GM12892 (cell line): ENCODE measurements around the gene NAALADL2.

Source experiments
- POLR2A ChIP-seq: IDR thresholded peaks from 2 replicates; pipeline ENCODE4 v1.6.1; 2011; ENCODE audit warnings: low read depth, low read length, control low read depth
- POLR2AphosphoS5 ChIP-seq: IDR thresholded peaks from 2 replicates; pipeline ENCODE4 v1.6.1; 2011; ENCODE audit warnings: low read depth, low read length, control low read depth
- TAF1 ChIP-seq: IDR thresholded peaks from 2 replicates; pipeline ENCODE4 v1.6.1; 2011; ENCODE audit warnings: low read depth, mild to moderate bottlenecking, control low read depth, low read length, borderline replicate concordance

GRCh38 chr3:175029828-175030227 is 170.7 kb downstream of the NAALADL2 start:
- no peak for TF ChIP-seq POLR2A
- TF ChIP-seq POLR2AphosphoS5: no peak
- no peak for TF ChIP-seq TAF1
